GDM1 (cell line): ENCODE data around the gene XRCC3.

Experiments used
- DNase-seq: peaks from one replicate; lab custom pipeline; 2025; lab: John Stamatoyannopoulos, UW

XRCC3 gene

GRCh38 chr14:103715052-103716000 is at the start of gene XRCC3, which contains the start of gene ZFYVE21:
Gene XRCC3 (minus strand): TSS chr14:103715451. CDS start chr14:103711087, 4,364 bp downstream.
Gene ZFYVE21 (plus strand): TSS chr14:103715810. CDS start chr14:103715842, 32 bp downstream.
- DNase-seq: peak; percentile 99

- DNase-seq: no peak
These were observed 48.7 kb upstream of the XRCC3 start for GRCh38 chr14:103763730-103764488.

GRCh38 chr14:103762541-103762940 is 47.3 kb upstream of the XRCC3 start:
- DNase-seq: no peak

GRCh38 chr14:103762036-103762435 is 46.8 kb upstream of the XRCC3 start:
- DNase-seq: no peak

- DNase-seq: no peak
These were observed 43.0 kb upstream of the XRCC3 start for GRCh38 chr14:103758059-103758776.

- no peak for DNase-seq
These were observed 39.8 kb upstream of the XRCC3 start for GRCh38 chr14:103755060-103755459.

GRCh38 chr14:103753774-103754173 is 38.5 kb upstream of the XRCC3 start:
- DNase-seq: no peak

- no peak for DNase-seq
These were observed 34.6 kb upstream of the XRCC3 start for GRCh38 chr14:103749860-103750259.

GRCh38 chr14:103749452-103749851 is 34.2 kb upstream of the XRCC3 start:
- no peak for DNase-seq

- no peak for DNase-seq
These were observed 33.2 kb upstream of the XRCC3 start for GRCh38 chr14:103748534-103748857.

GRCh38 chr14:103746701-103747100 is 31.4 kb upstream of the XRCC3 start:
- no peak for DNase-seq

GRCh38 chr14:103745424-103745823 is 30.2 kb upstream of the XRCC3 start:
- DNase-seq: no peak

- no peak for DNase-seq
These were observed 29.6 kb upstream of the XRCC3 start for GRCh38 chr14:103744621-103745395.

- DNase-seq: no peak
These were observed 28.4 kb upstream of the XRCC3 start for GRCh38 chr14:103743691-103744090.

- no peak for DNase-seq
These were observed 27.4 kb upstream of the XRCC3 start for GRCh38 chr14:103742499-103743255.

- DNase-seq: no peak
These were observed 26.6 kb upstream of the XRCC3 start for GRCh38 chr14:103741876-103742275.

GRCh38 chr14:103740991-103741689 is 25.9 kb upstream of the XRCC3 start:
- DNase-seq: no peak

- no peak for DNase-seq
These were observed 24.7 kb upstream of the XRCC3 start for GRCh38 chr14:103739793-103740501.

GRCh38 chr14:103739466-103739792 is 24.2 kb upstream of the XRCC3 start:
- DNase-seq: no peak
